CD4-positive, alpha-beta T cell treated with Interleukin-2 at 100 ng/mL for 4 hours (primary cell): ENCODE measurements around the gene NPIPB8.
"Not testable (repeated sequence)": the region's sequence is repeated elsewhere in the genome, so short reads cannot be mapped to it uniquely, and the experiment has no call there.

Source experiments
- DNase-seq: peaks from one replicate; pipeline ENCODE4 v3.0.0-alpha.2; 2020; ENCODE audit warnings: low spot score

The NPIPB8 gene

DNA sequence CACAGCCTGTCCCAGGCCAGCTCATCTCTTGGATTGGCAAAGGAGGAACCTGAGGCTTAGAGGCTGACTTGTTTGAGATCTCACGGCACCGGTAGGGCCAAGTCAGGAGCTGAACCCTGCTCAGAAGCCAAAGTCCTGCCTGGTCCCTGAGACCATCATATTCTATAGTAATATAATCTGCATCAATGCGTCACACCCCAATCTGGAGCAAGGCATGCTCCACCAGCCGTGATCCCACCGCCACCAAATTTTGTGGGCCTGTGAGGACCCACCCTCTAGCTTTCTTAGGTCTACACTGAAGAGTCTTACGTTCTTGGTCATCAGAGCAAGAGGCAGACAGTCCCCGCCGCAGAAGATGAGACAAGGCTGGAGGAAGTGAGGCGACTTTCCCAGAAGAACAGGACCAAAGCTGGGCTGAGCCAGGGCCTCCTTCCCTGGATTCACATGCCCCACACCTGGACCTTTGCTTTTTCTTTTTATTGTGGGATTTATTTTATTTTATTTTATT lies 30.7 kb upstream of the NPIPB8 start:
- no peak for DNase-seq

DNA sequence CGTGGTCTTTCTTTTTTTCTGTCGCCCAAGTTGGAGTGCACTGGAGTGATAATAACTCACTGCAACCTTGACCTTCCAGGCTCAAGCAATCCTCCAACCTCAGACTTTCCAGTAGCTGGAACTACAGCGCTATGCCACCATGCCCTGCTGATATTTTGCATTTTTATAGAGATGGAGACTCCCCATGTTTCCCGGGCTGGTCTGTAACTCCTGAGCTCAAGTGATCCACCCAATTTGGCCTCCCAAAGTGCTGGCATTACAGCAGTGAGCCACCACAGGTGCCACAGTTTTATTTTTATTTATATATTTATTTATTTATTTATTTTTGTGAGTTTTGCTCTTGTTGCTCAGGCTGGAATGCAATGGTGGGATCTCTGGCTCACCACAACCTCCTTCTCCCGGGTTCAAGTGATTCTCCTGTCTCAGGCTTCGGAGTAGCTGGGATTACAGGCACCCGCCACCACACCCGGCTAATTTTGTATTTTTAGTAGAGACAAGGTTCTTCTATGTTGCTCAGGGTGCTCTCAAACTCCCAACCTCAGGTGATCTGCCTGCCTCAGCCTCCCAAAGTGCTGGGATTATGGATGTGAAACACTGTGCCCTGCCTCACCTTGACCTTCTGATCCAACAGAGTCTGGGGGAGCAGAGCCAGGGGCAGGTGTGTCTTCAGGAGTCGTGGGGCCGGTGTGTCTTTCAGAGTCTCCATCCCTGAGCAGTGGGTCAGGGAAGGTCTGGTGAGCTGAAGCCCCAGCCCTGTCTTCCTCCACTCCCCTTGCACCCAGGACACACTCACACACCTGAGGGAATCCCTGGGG lies 30.0 kb upstream of the NPIPB8 start:
- DNase-seq: not testable (repeated sequence)

DNA sequence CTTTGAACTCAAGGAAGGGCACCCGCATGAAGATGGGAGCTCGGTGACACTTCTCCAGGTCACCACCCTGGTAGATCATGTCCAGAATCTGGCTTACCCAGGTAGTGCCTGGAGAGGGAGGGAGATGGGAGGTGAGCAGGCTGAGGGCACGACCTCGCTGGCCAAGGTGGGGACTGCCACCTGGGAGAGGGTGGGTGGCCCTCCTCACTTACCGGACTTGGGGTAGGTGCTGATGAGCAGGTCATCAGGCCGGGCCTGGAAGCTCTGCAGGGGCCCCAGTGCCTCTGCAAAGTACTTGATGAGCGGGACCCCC lies 29.4 kb upstream of the NPIPB8 start:
- DNase-seq: not testable (repeated sequence)

DNA sequence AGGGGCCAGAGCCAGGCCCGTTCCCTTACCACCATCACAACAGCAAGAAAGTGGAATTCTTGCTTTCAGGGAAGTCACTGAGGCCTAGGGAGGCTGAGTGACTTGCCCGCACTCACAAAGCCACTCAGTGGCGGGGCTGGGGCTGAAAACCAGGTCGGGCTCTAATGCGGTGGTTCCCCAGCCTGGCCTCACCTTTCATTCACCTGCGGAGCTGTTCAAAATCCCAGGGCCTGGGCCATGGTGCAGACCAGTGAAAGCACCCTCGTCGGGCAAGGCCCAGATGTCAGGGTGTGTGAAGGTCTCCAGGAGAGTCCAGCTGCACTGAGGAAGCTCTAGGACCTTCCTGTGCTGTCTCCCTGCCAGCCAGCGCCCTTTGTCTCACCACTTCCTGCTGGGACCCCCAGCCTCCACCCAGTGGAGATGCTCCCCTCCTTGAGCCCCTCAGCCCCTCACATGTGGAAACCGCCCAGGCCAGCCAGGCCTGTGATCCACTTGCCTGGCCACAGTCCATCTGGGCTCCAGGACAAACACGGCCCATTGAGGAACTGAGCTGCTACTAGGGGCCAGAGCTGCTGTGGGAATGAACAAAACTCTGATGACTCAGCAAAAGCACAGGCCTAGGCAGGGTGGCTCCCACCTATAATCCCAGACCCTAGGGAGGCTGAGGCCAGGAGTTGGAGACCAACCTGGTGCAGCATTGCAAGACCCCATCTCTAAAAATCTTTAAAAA lies 28.8 kb upstream of the NPIPB8 start:
- not testable (repeated sequence) for DNase-seq

DNA sequence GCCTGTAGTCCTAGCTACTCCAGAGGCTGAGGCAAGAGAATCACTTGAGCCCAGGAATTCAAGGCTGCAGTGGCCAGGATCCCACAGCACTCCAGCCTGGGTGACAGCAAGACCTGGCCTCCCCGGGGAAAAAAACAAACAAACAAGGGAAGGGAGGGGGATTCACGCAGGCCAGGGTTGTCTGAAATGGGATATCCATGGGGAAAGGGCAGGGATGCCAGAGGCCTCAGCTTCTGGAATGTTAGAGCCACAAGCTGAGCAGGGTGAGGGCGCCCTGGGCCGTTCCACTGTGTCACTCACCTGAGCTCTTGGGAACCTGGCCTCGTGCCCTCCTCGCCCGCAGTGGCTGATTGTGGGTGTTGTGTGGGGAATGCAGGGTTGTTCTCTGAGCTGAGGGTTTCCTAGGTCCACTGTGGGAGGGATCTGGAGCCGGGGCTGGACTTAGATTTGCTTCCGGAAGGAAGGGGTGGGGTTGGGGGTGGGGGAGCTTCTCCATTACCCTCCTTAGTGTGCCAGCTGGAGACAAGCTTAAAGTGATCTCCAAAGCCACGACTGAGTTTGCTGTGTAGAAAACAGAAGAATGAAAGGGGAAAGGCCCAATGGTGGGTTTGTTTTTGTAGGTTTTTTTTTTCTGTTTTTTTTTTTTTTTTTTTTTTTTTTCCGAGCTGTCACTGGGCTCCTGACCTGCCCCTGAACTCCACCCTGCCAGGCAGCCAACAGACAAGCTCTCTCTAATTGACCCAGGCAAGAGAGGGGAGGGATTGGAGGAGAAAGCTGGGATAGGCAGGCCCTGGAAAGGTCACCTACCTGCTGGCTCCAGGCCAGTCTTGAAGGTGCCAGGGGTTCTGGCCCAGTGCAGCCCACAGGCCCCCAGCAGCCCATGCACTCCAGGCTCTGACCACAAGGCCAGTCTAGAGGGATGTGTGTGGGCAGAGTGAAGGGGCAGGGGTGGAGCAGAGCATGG lies 28.0 kb upstream of the NPIPB8 start, which contains the start of gene SULT1A1:
TSS of gene SULT1A1 (minus strand) at position 414 of the 964 bp plus-strand sequence. CDS start 1,189 bp downstream, outside the sequence.
- no peak for DNase-seq

DNA sequence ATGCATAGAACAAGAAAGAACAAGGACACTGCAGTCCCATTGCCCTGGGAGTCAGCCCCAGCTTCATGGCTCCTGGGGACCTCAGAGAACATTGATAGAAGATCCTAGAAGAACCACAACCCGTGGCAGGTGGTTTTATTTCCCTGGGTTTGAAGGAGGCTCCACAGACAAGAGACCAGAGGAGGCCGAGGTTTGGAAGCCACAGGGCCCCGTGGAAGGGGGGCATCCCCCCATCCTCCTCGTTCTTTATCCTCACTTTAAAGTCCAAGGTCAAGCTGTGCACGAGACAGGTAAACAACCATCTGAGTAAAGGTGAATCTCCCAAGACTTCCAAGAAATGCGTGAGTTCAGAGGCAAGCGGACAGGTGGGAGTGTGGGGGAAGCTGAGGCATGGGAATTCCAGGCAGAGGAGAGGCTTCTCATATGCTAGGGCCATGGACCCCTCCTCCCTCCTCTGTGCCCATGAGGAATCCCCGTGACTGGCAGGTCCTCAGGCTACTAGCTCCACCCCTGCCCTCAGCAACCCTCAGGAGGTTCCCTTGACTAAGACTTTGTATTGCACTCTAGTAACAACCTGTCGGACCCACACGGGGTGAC lies 27.2 kb upstream of the NPIPB8 start:
- DNase-seq: no peak

DNA sequence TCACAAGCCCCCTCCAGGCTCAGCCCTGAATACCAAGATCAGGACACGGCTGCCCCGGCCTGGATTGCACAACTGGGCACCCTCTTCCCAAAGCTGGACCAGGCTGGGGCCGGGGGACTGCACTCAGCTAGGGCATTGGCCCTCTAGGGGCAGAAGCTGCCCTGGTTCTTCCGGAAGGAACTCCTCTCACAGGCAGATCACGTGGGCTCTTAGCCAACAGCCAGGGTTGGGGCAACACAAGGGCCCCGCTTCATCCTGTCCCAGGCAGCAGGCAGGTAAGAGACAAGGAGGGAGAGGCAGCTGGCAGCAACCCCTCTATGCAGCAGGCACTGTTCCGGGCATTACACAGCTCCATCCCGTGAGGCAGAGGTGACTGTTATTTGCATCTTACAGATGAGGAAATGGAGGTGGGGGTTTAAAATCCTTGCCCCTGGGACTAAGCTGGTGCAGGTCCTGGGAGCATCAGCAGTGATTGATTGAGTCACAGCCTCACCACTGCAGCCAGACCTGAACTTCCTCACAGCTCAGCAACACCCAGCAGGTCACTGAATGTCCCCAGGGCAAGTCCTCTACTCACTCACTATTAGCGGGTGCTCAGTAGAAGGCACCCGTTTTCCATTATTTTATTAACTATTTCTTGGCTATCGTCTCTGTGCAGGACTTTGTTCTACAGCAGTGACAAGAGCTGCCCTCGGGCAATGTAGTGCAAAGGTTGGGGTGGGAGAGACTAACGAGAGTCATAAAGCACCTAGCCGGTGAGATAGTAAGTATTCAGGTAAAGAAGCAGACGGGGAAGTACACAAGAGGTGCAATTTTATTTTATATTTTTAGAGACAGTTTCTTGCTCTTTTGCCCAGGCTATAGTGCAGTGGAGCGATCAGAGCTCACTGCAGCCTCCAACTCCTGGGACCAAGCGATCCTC lies 25.2 kb upstream of the NPIPB8 start:
- not testable (repeated sequence) for DNase-seq

DNA sequence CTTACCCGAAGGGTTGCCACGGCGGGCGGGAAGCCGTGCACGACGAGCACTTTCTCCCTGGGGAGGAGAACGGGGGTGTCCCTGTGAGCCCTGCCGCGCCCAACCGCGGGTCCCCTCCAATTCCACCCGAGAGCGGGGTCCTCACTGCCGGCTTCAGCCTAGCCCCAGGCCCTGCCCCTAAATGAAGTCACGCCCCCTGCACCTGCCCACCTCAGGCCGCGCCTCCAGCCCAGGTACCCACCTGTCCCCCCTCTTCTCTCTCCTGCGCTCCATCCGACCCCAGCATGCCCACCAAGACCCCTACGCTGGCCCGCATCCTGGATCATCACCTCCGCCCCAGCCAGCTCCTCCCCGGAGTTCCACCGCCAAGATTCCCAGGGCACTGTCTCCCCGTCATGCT lies 24.0 kb upstream of the NPIPB8 start:
- not testable (repeated sequence) for DNase-seq

DNA sequence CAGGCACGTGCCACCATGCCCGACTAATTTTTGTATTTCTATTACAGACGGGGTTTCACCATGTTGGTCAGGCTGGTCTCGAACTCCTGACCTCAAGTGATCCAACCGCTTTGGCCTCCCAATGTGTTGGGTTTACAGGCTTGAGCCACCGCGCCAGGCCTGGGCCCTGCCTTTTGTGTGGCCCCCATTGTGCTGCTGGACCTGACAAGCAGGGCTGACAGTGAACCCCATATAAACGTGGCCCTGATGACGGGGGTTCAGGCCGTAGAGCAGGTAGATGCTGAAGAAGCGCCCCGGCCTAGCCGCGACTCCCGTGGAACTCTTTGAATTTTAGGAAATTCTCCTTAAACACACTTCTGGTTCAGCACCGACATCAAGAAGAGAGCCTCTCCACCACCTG lies 23.3 kb upstream of the NPIPB8 start:
- DNase-seq: not testable (repeated sequence)

DNA sequence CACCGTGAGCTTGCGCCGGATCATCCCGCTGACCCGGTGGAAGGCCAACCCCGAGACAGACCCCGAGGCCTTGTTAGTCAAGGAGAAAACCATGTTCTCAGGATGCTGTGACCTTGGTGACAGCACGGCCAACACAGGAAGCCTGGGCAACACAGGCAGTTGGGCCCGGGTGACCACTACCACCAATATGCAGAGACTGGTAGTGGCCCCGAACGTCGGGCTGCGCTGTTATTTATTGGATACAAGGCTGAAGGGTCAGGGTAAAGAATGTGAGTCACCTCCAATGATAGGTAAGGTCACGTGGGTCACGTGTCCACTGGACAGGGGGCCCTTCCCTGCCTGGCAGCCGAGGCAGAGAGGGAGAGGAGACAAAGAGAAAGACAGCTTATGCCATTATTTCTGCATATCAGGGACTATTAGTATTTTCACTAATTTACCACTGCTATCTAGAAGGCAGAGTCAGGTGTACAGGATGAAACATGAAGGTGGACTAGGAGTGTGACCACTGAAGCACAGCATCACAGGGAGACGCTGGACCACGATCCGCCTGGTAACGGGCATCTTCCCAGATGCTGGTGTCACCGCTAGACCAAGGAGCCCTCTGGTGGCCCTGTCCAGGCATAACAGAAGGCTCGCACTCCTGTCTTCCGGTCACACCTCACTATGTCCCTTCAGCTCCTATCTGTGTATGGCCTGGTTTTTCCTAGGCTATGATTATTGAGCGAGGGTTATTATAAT lies 22.2 kb upstream of the NPIPB8 start:
- DNase-seq: peak; percentile 31

DNA sequence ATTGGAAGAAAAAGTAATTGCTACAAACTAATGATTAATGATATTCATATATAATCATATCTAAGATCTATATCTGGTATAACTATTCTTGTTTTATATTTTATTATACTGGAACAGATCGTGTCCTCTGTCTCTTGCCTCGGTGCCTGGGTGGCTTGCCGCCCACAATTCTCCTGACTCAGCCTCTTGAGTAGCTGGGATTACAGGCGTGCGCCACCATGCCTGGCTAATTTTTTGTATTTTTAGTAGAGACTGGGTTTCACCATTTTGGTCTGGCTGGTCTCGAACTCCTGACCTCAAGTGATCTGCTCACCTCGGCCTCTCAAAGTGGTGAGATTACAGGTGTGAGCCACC lies 21.7 kb upstream of the NPIPB8 start:
- DNase-seq: not testable (repeated sequence)

DNA sequence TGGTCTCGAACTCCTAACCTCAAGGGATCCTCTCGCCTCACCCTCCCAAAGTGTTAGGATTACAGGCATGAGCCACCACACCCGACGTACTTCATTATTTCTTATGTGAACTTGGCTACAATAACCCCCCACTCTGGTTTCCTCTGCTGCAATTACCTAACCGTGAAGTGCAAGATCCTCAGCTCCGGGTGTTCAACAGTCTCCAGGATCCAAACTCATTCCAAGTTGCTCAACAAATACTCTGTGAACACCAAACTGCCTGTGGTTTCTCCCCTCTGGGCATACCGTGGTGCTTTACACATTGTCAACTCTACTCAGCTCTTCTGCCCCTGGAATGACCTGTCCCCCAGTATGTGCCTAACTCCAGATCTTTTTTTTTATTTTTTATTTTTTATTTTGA lies 21.2 kb upstream of the NPIPB8 start:
- no peak for DNase-seq

DNA sequence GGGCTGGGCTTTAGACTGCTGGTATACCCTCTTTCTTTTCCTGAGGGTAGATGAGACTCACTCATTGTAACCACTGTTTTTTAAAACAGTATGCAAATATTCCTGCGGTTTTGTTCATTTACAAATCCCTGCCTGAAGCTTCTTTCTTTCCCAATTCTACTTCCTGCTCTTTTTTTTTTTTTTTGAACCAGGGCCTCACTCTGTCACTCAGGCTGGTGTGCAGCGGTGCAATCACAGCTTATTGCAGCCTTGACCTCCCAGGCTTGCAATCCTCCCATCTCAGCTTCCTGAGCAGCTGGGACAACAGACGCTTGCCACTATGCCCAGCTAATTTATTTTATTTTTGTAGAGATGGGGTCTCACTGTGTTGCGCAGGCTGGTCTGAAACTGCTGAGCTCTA lies 20.0 kb upstream of the NPIPB8 start:
- DNase-seq: no peak

DNA sequence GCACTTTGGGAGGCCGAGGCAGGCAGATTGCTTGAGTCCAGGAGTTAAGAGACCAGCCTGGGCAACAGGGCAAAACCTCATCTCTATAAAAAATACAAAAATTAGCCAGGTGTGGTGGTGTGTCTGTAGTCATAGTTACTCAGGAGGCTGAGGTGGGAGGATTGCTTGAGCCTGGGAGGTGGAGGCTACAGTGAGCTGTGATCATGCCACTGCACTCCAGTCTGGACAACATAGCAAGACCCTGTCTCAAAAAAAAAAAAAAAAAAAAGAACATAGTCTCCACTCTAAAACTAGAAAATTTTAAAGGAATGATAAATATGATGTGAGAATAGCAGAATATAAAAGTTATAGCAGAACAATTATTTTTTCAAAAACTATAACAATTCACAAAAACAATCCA lies 17.5 kb upstream of the NPIPB8 start:
- DNase-seq: not testable (repeated sequence)

DNA sequence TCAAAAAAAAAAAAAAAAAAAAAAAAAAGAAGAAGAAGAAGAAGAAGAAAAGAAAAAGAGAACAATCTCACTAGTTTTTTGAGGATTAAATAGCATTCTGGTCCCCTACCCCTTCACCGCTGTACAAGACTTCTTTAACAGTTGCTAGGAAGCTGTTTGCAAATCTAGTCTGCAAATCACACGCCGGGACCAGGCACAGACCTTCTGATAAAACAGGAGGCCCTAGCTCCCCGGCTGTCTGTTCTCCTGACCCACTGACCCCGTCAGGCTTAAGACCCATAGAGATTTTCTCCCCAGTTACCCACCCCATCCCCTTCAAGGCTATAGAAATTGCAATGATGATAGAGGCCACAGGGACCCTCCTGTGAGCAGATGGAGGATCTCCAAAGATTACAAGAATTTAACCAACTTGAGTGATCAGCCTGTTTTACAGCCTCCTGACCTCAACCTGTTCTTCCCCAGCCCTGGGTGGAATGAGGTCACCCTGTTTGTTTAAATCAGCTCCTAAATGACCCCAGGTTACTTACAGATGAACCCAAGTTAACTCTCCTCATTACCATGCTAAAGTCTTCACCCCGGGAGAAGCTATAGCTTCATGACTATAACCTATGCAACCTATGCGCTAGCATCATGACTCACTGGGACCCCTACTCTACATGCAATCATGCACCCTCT lies 16.2 kb upstream of the NPIPB8 start:
- DNase-seq: no peak

DNA sequence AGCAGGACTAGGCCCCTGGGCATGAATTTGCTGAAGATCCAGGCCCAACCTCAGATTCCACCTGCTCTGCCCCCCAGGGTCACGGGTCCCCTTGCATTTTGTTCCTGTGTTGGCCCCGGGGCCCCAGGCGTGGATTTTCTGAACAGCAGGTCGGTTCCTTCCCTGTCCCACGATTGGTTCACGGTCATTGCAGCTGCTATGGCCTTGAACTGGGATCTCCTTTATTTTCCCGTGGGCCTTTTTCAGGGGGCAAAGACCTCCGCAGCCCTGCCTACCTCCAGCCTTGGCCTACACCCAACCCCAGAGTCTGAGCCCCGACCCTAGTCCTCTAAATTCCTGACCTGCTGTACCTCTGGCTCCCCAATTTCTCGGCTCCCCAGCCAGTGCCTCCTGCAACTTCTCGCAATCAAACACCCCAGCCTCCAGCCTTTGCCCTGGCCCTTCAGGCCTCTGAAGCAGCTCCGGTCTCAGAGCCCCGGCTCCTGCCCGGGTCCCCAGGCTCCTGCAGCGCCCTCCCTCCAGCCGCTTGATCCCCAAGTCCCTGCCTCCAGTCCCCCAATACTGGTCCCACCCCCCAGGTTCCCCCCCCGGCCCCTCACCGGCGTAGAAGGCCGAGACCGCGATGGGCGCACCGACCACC lies 15.2 kb upstream of the NPIPB8 start:
- not testable (repeated sequence) for DNase-seq

DNA sequence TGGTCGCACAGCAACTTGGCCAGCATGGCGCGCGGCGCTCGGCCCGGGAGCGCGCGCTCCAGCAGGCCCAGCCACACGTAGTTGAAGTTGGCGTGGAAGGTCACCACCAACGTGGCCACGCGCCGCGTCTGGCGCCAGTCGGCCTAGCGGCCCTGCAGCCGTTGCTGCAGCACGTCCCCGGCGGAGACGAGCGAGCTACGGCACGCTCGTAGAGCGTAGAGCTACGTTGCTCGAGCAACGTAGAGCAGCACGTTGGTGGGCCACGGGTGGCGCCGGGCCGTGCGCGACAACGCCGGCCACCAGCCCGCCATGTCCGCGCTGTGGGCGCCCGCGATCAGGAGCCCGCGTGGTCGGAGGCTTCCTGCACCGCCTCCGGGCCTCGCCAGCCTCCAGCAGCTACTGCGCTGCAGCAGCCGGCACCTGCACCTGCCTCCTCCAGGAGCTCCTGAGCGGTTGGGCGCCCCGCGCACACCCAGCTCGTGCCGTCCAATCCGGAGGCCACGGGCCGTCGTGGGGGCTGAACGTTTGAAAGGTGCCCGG lies 14.6 kb upstream of the NPIPB8 start:
- peak; percentile 55 for DNase-seq

DNA sequence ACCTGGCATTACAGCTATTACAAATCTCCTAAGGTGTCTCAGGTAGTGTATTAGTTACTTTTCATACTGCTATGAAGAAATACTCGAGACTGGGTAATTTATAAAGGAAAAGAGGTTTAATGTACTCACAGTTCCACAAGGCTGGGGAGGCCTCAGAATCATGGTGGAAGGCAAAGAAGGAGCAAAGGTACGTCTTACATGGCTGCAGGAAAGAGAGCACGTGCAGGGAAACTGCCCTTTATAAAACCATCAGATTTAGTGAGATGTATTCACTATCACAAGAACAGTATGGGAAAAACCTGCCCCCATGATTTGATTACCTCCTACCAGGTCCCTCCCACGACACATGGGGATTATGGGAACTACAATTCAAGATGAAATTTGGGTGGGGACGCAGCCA lies 7.0 kb upstream of the NPIPB8 start:
- not testable (repeated sequence) for DNase-seq
